ENCODE measurements around the gene ZNF426.

ZNF426 gene

GRCh38 chr19:9494096-9494495, 44.3 kb downstream of the ZNF426 start:
- in situ Hi-C loops (cut with HindIII; ENCODE audit: low sequenced_read_pairs): no loop called here
- no peak overlapping the region for H3K4me3 ChIP-seq (ENCODE audit: low read depth, low read length)
- DNase-seq (ENCODE audit: low read depth, low spot score): no peak
- TF ChIP-seq CTCF (IDR thresholded peaks at IDR 0.05; ENCODE audit: low read depth, low read length): no peak

- in situ Hi-C loops (cut with HindIII; ENCODE audit: low sequenced_read_pairs): no loop called here
- TF ChIP-seq CTCF (IDR thresholded peaks at IDR 0.05; ENCODE audit: low read depth, low read length): no peak
- no peak for DNase-seq (ENCODE audit: low read depth, low spot score)
- no peak overlapping the region for H3K4me3 ChIP-seq (ENCODE audit: low read depth, low read length)
These were observed 51.4 kb downstream of the ZNF426 start for GRCh38 chr19:9487016-9487415.

GRCh38 chr19:9485140-9485539, 53.3 kb downstream of the ZNF426 start:
- DNase-seq (ENCODE audit: low read depth, low spot score): no peak
- no peak for TF ChIP-seq CTCF (IDR thresholded peaks at IDR 0.05; ENCODE audit: low read depth, low read length)
- no peak overlapping the region for H3K4me3 ChIP-seq (ENCODE audit: low read depth, low read length)
- in situ Hi-C loops (cut with HindIII; ENCODE audit: low sequenced_read_pairs): no loop called here

- in situ Hi-C loops (cut with HindIII; ENCODE audit: low sequenced_read_pairs): no loop called here
- no peak for TF ChIP-seq CTCF (IDR thresholded peaks at IDR 0.05; ENCODE audit: low read depth, low read length)
- H3K4me3 ChIP-seq (ENCODE audit: low read depth, low read length): no peak overlapping the region
- DNase-seq (ENCODE audit: low read depth, low spot score): no peak
These were observed 63.5 kb downstream of the ZNF426 start for GRCh38 chr19:9474975-9475374.

Measured in astrocyte of the spinal cord (primary cell).